ENCODE data around the gene SDHA. TPM values are rescaled to one million over a fixed set of nuclear protein-coding genes. Genes with fewer than 3 reads are reported as not detected.
"Not testable (repeated sequence)": the region's sequence is repeated elsewhere in the genome, so short reads cannot be mapped to it uniquely, and the experiment has no call there.

SDHA gene
- total RNA-seq, 2 donors from 2014 or later = 62.8 to 75.5 TPM

DNA sequence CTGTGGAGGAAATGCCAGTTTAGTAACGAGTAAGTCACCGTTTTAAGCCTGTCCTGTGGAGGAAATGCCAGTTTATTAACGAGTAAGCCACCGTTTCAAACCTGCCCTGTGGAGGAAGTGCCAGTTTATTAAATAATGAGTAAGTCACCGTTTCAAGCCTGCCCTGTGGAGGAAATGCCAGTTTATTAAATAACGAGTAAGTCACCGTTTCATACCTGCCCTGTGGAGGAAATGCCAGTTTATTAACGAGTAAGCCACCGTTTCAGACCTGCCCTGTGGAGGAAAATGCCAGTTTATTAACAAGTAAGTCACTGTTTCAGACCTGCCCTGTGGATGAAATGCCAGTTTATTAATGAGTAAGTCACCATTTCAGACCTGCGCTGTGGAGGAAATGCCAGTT is 34.4 kb downstream of the SDHA start:
- ATAC-seq (peak; percentile 35), DNase-seq (peak in 1 of 4 donors; percentile 34)
- 58 to 65% methylated on average over 10 of the region's 10 CpGs for WGBS, 2 donors
- H3K4me3 ChIP-seq = no peak overlapping the region
- TF ChIP-seq, protein P1, sequence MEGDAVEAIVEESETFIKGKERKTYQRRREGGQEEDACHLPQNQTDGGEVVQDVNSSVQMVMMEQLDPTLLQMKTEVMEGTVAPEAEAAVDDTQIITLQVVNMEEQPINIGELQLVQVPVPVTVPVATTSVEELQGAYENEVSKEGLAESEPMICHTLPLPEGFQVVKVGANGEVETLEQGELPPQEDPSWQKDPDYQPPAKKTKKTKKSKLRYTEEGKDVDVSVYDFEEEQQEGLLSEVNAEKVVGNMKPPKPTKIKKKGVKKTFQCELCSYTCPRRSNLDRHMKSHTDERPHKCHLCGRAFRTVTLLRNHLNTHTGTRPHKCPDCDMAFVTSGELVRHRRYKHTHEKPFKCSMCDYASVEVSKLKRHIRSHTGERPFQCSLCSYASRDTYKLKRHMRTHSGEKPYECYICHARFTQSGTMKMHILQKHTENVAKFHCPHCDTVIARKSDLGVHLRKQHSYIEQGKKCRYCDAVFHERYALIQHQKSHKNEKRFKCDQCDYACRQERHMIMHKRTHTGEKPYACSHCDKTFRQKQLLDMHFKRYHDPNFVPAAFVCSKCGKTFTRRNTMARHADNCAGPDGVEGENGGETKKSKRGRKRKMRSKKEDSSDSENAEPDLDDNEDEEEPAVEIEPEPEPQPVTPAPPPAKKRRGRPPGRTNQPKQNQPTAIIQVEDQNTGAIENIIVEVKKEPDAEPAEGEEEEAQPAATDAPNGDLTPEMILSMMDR (IDR thresholded peaks at IDR 0.05) = no peak
- H3K27me3 ChIP-seq = no peaks in the 10 kb centered on the region
- peaks cover 8% of the 10 kb centered on the region for H3K4me1 ChIP-seq
- peak overlapping the region; percentile 67 to 80 (median 74) for H3K27ac ChIP-seq
- H3K9me3 ChIP-seq = no peaks in the 10 kb centered on the region
- intact Hi-C loops (cut with DNase I) = no loop called here
- H3K36me3 ChIP-seq (replicated peaks in 1 of 2; ENCODE audit: insufficient read depth in 1 of 2, low read depth in 2 of 2) = peaks cover 6 to 24% of the 10 kb centered on the region in 2 donors

- ATAC-seq; H3K27ac ChIP-seq; H3K4me1 ChIP-seq; DNase-seq; H3K27me3 ChIP-seq; intact Hi-C loops (cut with DNase I); H3K4me3 ChIP-seq; H3K9me3 ChIP-seq: not testable (repeated sequence)
- H3K36me3 ChIP-seq (replicated peaks in 1 of 2; ENCODE audit: insufficient read depth in 1 of 2, low read depth in 2 of 2) = peaks cover 6 to 17% of the 10 kb centered on the region in 2 donors
- 95 to 100% methylated on average over 5 to 15 of the region's 15 CpGs for WGBS, 2 donors
Observed at GRCh38 chr5:254322-254721, 36.2 kb downstream of the SDHA start.

DNA sequence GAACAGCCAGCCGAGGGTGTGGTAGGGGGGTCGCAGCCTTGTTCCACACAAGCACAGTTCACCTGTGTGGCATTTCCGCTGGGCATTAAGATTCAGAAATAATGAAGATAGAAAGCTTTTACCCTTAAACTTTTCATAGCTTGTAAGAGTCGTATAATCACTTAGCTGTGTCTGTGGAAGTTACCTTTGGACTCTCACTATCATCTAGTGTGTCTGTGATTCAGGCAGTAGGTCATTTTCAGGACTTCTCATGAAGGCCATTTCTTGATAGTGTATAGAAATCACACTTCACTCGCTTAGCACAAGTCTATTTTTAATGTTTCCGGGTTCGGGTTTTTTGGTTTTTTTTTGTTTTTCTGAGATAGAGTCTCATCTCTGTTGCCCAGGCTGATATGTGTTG is 37.0 kb downstream of the SDHA start:
- H3K27ac ChIP-seq; ATAC-seq; intact Hi-C loops (cut with DNase I); H3K9me3 ChIP-seq; H3K4me3 ChIP-seq; H3K4me1 ChIP-seq; H3K27me3 ChIP-seq; DNase-seq: not testable (repeated sequence)
- 86 to 94% methylated on average over 7 of the region's 7 CpGs for WGBS, 2 donors
- H3K36me3 ChIP-seq (replicated peaks in 1 of 2; ENCODE audit: insufficient read depth in 1 of 2, low read depth in 2 of 2) = peaks cover 6 to 17% of the 10 kb centered on the region in 2 donors

- H3K27me3 ChIP-seq; H3K27ac ChIP-seq; H3K4me3 ChIP-seq; H3K4me1 ChIP-seq; H3K9me3 ChIP-seq; ATAC-seq; intact Hi-C loops (cut with DNase I): not testable (repeated sequence)
- WGBS, 2 donors = 82 to 83% methylated on average over 8 of the region's 8 CpGs
- peak in 1 of 4 donors; percentile 29 for DNase-seq
- peaks cover 6 to 17% of the 10 kb centered on the region in 2 donors for H3K36me3 ChIP-seq (replicated peaks in 1 of 2; ENCODE audit: insufficient read depth in 1 of 2, low read depth in 2 of 2)
Observed at GRCh38 chr5:256347-256746, 38.2 kb downstream of the SDHA start.

GRCh38 chr5:257148-257547 is 39.0 kb downstream of the SDHA start:
- 91 to 98% methylated on average over 13 of the region's 13 CpGs for WGBS, 2 donors
- peaks cover 6 to 17% of the 10 kb centered on the region in 2 donors for H3K36me3 ChIP-seq (replicated peaks in 1 of 2; ENCODE audit: insufficient read depth in 1 of 2, low read depth in 2 of 2)
- H3K4me1 ChIP-seq = peaks cover 8% of the 10 kb centered on the region
- no peak for TF ChIP-seq POLR2A (IDR thresholded peaks at IDR 0.05)
- TF ChIP-seq, protein P1 (IDR thresholded peaks at IDR 0.05) = no peak
- H3K27me3 ChIP-seq = no peaks in the 10 kb centered on the region
- DNase-seq = peak in 1 of 4 donors; percentile 20
- ATAC-seq = no peak
- no peak overlapping the region for H3K27ac ChIP-seq
- H3K9me3 ChIP-seq = no peaks in the 10 kb centered on the region
- intact Hi-C loops (cut with DNase I) = no loop called here
- H3K4me3 ChIP-seq = no peak overlapping the region

DNA sequence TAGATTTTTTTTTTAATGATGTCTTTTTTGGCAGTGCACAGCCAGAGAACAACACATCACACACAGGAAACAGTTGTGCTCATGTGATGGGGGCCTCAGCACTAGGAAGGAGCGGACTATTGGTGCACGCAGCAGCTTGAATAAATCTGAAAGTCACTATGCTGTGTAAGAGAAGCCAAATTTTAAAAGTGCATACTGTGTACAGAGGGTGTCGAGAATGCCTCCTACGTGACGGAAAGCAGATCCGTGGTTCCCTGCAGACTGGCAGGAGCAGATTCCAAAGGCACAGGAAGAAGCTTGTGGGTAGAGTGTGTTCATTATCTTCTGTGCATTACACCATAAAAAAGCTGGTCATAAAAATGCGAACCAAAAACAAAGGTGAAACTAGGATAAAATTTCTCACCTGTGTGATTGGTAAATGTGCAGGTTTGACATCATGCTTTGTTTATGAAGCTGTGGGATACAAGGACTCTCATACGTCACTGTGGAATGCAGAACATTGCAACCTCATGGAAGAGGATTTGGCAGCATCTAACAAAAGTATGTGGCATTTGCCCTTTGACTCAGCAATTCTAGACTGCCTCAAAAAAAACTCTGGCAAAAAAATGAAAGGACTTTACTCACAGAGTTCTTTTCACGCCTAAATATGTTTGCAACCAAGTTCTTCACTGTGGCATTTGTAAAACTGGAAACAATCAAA is 45.3 kb downstream of the SDHA start:
- intact Hi-C loops (cut with DNase I) = not testable (repeated sequence)

DNA sequence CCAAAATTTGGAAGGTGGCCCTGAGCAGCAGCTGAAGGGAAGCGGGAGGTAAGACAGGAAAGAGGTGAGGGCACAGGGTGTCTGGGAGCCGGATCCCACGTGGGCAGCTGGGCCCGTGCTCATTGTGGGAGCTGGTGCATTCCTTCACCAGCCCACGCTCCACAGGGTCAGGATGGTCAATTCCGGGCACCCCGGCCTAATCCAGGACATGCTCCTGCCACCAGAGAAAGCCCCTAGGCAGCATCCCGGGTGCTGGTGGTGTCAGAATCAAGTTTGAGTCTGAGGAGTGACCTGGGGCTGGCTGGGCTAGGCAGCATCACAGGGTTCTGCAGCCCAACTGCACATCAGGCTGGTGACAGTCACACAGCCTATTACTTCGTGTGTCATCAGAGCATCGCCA is 46.2 kb downstream of the SDHA start:
- Histone ChIP-seq H3K9me3 (no peaks in the 10 kb centered on the region), H3K27ac (peak overlapping the region in 1 of 4 donors; percentile 20), H3K27me3 (no peaks in the 10 kb centered on the region), H3K36me3 (replicated peaks in 1 of 2; ENCODE audit: insufficient read depth in 1 of 2, low read depth in 2 of 2) (peaks cover 0 to 2% of the 10 kb centered on the region in 2 donors), H3K4me1 (no peaks in the 10 kb centered on the region), H3K4me3 (no peak overlapping the region)
- 87 to 91% methylated on average over 5 to 10 of the region's 10 CpGs for WGBS, 2 donors
- intact Hi-C loops (cut with DNase I) = no loop called here
- TF ChIP-seq, protein P1 (IDR thresholded peaks at IDR 0.05) = no peak
- no peak for TF ChIP-seq POLR2A (IDR thresholded peaks at IDR 0.05)
- DNase-seq (no peak), ATAC-seq (no peak)

More for the DNA sequence above, 45.3 kb downstream of the SDHA start:
- not testable (repeated sequence) for H3K4me3 ChIP-seq; H3K9me3 ChIP-seq; H3K27me3 ChIP-seq; H3K36me3 ChIP-seq (replicated peaks in 1 of 2; ENCODE audit: insufficient read depth in 1 of 2, low read depth in 2 of 2); H3K4me1 ChIP-seq
- 78 to 82% methylated on average over 9 of the region's 9 CpGs for WGBS, 2 donors
- peak overlapping the region in 2 of 4 donors; percentile 35 to 65 for H3K27ac ChIP-seq
- peak in 1 of 4 donors; percentile 38 for DNase-seq
- peak; percentile 86 for ATAC-seq

GRCh38 chr5:266311-267026 is 48.3 kb downstream of the SDHA start:
- intact Hi-C loops (cut with DNase I); H3K9me3 ChIP-seq; ATAC-seq: not testable (repeated sequence)

More at GRCh38 chr5:266311-267026, 48.3 kb downstream of the SDHA start:
- not testable (repeated sequence) for H3K4me1 ChIP-seq; H3K27ac ChIP-seq; H3K4me3 ChIP-seq; DNase-seq; H3K27me3 ChIP-seq; H3K36me3 ChIP-seq (replicated peaks in 1 of 2; ENCODE audit: insufficient read depth in 1 of 2, low read depth in 2 of 2)
- 94 to 95% methylated on average over 19 of the region's 19 CpGs for WGBS, 2 donors
